Measurements from ENCODE around the gene SARM1. TPM values are rescaled to one million over a fixed set of nuclear protein-coding genes. Genes with fewer than 3 reads are reported as not detected.

SARM1 gene
- polyA plus RNA-seq, 1 donor from 2014 or later, result 21.6 TPM

- Histone ChIP-seq H3K9me3 (ENCODE audit: low read length) (no peaks in the 10 kb centered on the region), H4K20me1 (ENCODE audit: insufficient read depth) (no peaks in the 10 kb centered on the region), H3K4me3 (ENCODE audit: low read length) (peak overlapping the region; percentile 78), H3K4me2 (ENCODE audit: low read length) (peak overlapping the region; percentile 73), H3K79me2 (replicated peaks; ENCODE audit: insufficient read depth, low read length) (no peaks in the 10 kb centered on the region), H3K27me3 (ENCODE audit: insufficient read depth, low read depth, low read length) (no peaks in the 10 kb centered on the region), H3K27ac (ENCODE audit: low read length) (no peak overlapping the region), H3F3A (ENCODE audit: insufficient read depth, low read length, poor library complexity, severe bottlenecking) (peaks cover 4% of the 10 kb centered on the region), H2AFZ (ENCODE audit: low read depth, low read length) (peak overlapping the region; percentile 65), H3K36me3 (ENCODE audit: insufficient read depth, low read length) (no peaks in the 10 kb centered on the region), H3K9me2 (ENCODE audit: insufficient read depth, low read length) (no peaks in the 10 kb centered on the region), H3K9ac (ENCODE audit: low read length) (peak overlapping the region; percentile 69)
- TF ChIP-seq EZH2 (IDR thresholded peaks at IDR 0.05; ENCODE audit: borderline replicate concordance, insufficient read depth, low read length, poor library complexity, severe bottlenecking), result no peak
- TF ChIP-seq POLR2AphosphoS5 (IDR thresholded peaks at IDR 0.05), result peak; percentile 9
Observed at GRCh38 chr17:28406473-28406814, 35.0 kb downstream of the SARM1 start.

DNA sequence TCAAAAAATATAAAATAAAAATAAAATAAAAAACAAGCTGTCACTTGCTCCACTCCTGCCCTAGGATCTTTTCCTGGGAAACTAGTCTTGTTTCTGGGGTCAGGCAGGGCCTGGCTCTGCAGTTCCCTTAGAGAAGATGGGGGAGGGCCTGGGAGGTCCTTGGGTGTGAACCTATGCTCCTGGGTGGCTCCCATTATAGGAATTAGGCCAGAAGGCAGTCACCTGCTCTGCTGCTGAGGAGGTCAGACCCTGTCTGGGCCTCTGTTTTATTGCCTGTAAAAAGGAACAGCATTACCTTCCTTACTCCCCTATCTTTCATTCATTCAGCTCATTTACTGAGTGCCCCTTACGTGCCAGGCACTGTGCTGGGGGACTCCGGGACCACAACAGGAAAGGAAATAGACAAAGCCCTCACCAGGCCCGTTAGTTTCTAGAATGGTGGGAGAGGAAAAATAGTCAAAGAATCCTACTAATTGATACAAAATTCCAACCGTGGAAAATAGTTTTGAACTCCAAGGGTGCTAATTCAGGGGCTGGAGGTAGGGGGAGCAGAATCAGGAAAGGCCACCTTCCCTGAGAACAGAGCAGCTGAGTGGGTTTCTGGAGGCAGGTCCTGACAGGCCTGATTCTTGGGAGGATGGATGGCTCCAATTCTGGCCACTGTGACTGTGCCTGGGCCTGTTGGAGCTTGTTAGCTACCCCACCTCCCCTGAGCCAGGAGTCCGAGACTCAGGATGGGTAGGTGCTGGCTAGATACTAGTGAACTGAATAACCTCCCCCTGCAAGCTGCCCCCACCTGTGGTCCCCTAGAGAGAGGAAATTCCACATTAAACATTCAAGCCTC lies 35.9 kb downstream of the SARM1 start:
- no peak overlapping the region for H3K4me3 ChIP-seq (ENCODE audit: low read length)
- H3K79me2 ChIP-seq (replicated peaks; ENCODE audit: insufficient read depth, low read length), result no peaks in the 10 kb centered on the region
- no peak overlapping the region for H3K27ac ChIP-seq (ENCODE audit: low read length)
- TF ChIP-seq REST (IDR thresholded peaks at IDR 0.05; ENCODE audit: borderline replicate concordance), result no peak
- no peak for TF ChIP-seq CTCF (IDR thresholded peaks at IDR 0.05; ENCODE audit: poor library complexity, severe bottlenecking)
- TF ChIP-seq TAF1 (IDR thresholded peaks at IDR 0.05; ENCODE audit: low read depth), result no peak
- TF ChIP-seq RAD21 (conservative IDR thresholded peaks at IDR 0.05), result no peak
- no peak for TF ChIP-seq POLR2AphosphoS5 (IDR thresholded peaks at IDR 0.05)
- no peak for TF ChIP-seq EP300 (conservative IDR thresholded peaks at IDR 0.05; ENCODE audit: poor library complexity, severe bottlenecking)
- TF ChIP-seq EZH2 (IDR thresholded peaks at IDR 0.05; ENCODE audit: borderline replicate concordance, insufficient read depth, low read length, poor library complexity, severe bottlenecking), result no peak
- TF ChIP-seq SMC3 (conservative IDR thresholded peaks at IDR 0.05; ENCODE audit: poor library complexity), result no peak
- TF ChIP-seq MXI1 (conservative IDR thresholded peaks at IDR 0.05; ENCODE audit: poor library complexity, severe bottlenecking), result no peak
- H3F3A ChIP-seq (ENCODE audit: insufficient read depth, low read length, poor library complexity, severe bottlenecking), result peaks cover 4% of the 10 kb centered on the region
- H4K20me1 ChIP-seq (ENCODE audit: insufficient read depth), result no peaks in the 10 kb centered on the region
- H3K4me2 ChIP-seq (ENCODE audit: low read length), result no peak overlapping the region
- H3K9me2 ChIP-seq (ENCODE audit: insufficient read depth, low read length), result no peaks in the 10 kb centered on the region
- no peak overlapping the region for H3K9ac ChIP-seq (ENCODE audit: low read length)
- no peaks in the 10 kb centered on the region for H3K9me3 ChIP-seq (ENCODE audit: low read length)
- no peaks in the 10 kb centered on the region for H3K36me3 ChIP-seq (ENCODE audit: insufficient read depth, low read length)
- H3K27me3 ChIP-seq (ENCODE audit: insufficient read depth, low read depth, low read length), result no peaks in the 10 kb centered on the region
- H2AFZ ChIP-seq (ENCODE audit: low read depth, low read length), result no peak overlapping the region
